Neutrophil (primary cell): ENCODE measurements around the gene MYO1B.

Experiments used
- H3K27ac ChIP-seq: fragments of 200-600 bp; sonication (generic); 2 replicates; pipeline ENCODE4 v1.5.1; 2016; ENCODE audit warnings: mild to moderate bottlenecking, moderate library complexity
- H3K27me3 ChIP-seq: fragments of 200-600 bp; sonication (generic); 2 replicates; pipeline ENCODE4 v1.6.0; 2016; ENCODE audit warnings: mild to moderate bottlenecking
- H3K36me3 ChIP-seq: fragments of 200-600 bp; sonication (generic); 2 replicates; pipeline ENCODE4 v1.5.1; 2017
- H3K4me1 ChIP-seq, 2 experiments: fragments of 200-600 bp in 1 of 2; sonication (generic) in 1 of 2; 1 replicate in 1 of 2; 2 replicates in 1 of 2; pipeline versions ENCODE4 v1.5.1 to v1.6.1; 2013 to 2016; ENCODE audit warnings: low read depth in 1 of 2, low read length in 1 of 2, mild to moderate bottlenecking in 1 of 2, moderate library complexity in 1 of 2; ENCODE audit not compliant: control insufficient read depth in 1 of 2, insufficient read depth in 1 of 2
- H3K4me3 ChIP-seq, 2 experiments: fragments of 200-600 bp in 1 of 2; sonication (generic) in 1 of 2; 1 replicate in 1 of 2; 2 replicates in 1 of 2; pipeline ENCODE4 v1.5.1; 2013 to 2016; ENCODE audit warnings: low read depth in 1 of 2, low read length in 1 of 2, mild to moderate bottlenecking in 1 of 2, moderate library complexity in 1 of 2
- H3K9me3 ChIP-seq: fragments of 200-600 bp; sonication (generic); 2 replicates; pipeline ENCODE4 v1.5.1; 2016
- CTCF ChIP-seq: fragments of 200-600 bp; sonication (generic); IDR thresholded peaks from 2 replicates; pipeline ENCODE4 v1.5.1; 2016; ENCODE audit warnings: antibody characterized with exemption

MYO1B gene

GRCh38 chr2:191234376-191234775 lies 10.8 kb upstream of the MYO1B start:
- no peaks in the 10 kb centered on the region for H3K36me3 ChIP-seq
- no peak overlapping the region for H3K4me3 ChIP-seq
- H3K27me3 ChIP-seq = no peaks in the 10 kb centered on the region
- no peaks in the 10 kb centered on the region for H3K9me3 ChIP-seq
- TF ChIP-seq CTCF = no peak
- H3K4me1 ChIP-seq = no peaks in the 10 kb centered on the region
- H3K27ac ChIP-seq = no peak overlapping the region

GRCh38 chr2:191240871-191241270 lies 4.3 kb upstream of the MYO1B start:
- Histone ChIP-seq H3K36me3 (no peaks in the 10 kb centered on the region), H3K9me3 (no peaks in the 10 kb centered on the region), H3K4me1 (peaks cover 8 to 10% of the 10 kb centered on the region in 2 experiments), H3K27ac (no peak overlapping the region), H3K27me3 (peaks cover 40% of the 10 kb centered on the region), H3K4me3 (no peak overlapping the region)
- TF ChIP-seq CTCF = no peak

GRCh38 chr2:191241418-191241817 lies 3.8 kb upstream of the MYO1B start:
- H3K4me3 ChIP-seq = no peak overlapping the region
- no peak overlapping the region for H3K27ac ChIP-seq
- no peaks in the 10 kb centered on the region for H3K9me3 ChIP-seq
- TF ChIP-seq CTCF = no peak
- H3K4me1 ChIP-seq = peaks cover 12 to 13% of the 10 kb centered on the region in 2 experiments
- no peaks in the 10 kb centered on the region for H3K36me3 ChIP-seq
- H3K27me3 ChIP-seq = peaks cover 46% of the 10 kb centered on the region

- H3K9me3 ChIP-seq = no peaks in the 10 kb centered on the region
- no peak for TF ChIP-seq CTCF
- peaks cover 63% of the 10 kb centered on the region for H3K27me3 ChIP-seq
- H3K27ac ChIP-seq = no peak overlapping the region
- no peak overlapping the region for H3K4me3 ChIP-seq
- H3K4me1 ChIP-seq = peaks cover 12 to 13% of the 10 kb centered on the region in 2 experiments
- H3K36me3 ChIP-seq = no peaks in the 10 kb centered on the region
Observed at GRCh38 chr2:191243154-191243553, 2.0 kb upstream of the MYO1B start.

- TF ChIP-seq CTCF = no peak
- Histone ChIP-seq H3K36me3 (no peaks in the 10 kb centered on the region), H3K27me3 (peaks cover 75% of the 10 kb centered on the region), H3K27ac (no peak overlapping the region), H3K4me1 (peaks cover 12 to 13% of the 10 kb centered on the region in 2 experiments), H3K4me3 (no peak overlapping the region), H3K9me3 (no peaks in the 10 kb centered on the region)
Observed at GRCh38 chr2:191244350-191244749, 854 bp upstream of the MYO1B start.
